BLaER1 (cell line): ENCODE results near the gene UBL3.
A peak's percentile ranks its signal among the peaks of the same experiment; 100 is the strongest.

Experiments
- H3K27ac ChIP-seq: shearing (Covaris generic); formaldehyde crosslinking; 2 replicates; pipeline ENCODE4 v1.8.1; 2022
- H3K27me3 ChIP-seq: shearing (Covaris generic); formaldehyde crosslinking; 2 replicates; pipeline ENCODE4 v1.8.1; 2022
- H3K36me3 ChIP-seq: shearing (Covaris generic); formaldehyde crosslinking; 2 replicates; pipeline ENCODE4 v1.8.1; 2022
- H3K4me1 ChIP-seq: shearing (Covaris generic); formaldehyde crosslinking; 2 replicates; pipeline ENCODE4 v1.8.1; 2022
- H3K4me2 ChIP-seq: shearing (Covaris generic); formaldehyde crosslinking; 2 replicates; pipeline ENCODE4 v1.8.1; 2022
- H3K4me3 ChIP-seq: shearing (Covaris generic); formaldehyde crosslinking; 2 replicates; pipeline ENCODE4 v1.8.1; 2022
- H3K9ac ChIP-seq: shearing (Covaris generic); formaldehyde crosslinking; 2 replicates; pipeline ENCODE4 v1.8.1; 2022
- H3K9me3 ChIP-seq: shearing (Covaris generic); formaldehyde crosslinking; 2 replicates; pipeline ENCODE4 v1.8.1; 2022
- H4K20me1 ChIP-seq: shearing (Covaris generic); formaldehyde crosslinking; 2 replicates; pipeline ENCODE4 v1.8.1; 2022
- Cebpa-rat ChIP-seq: shearing (Covaris generic); IDR thresholded peaks from 2 replicates; pipeline ENCODE4 v1.8.1; 2022

Gene UBL3

GRCh38 chr13:29771247-29771646 is 79.2 kb downstream of the UBL3 start:
- H3K4me3 ChIP-seq, result no peak overlapping the region
- H3K27me3 ChIP-seq, result no peaks in the 10 kb centered on the region
- H3K4me1 ChIP-seq, result no peaks in the 10 kb centered on the region
- H3K36me3 ChIP-seq, result peaks cover 7% of the 10 kb centered on the region; the same call in 1 of the 2 replicates
- no peak overlapping the region for H3K27ac ChIP-seq
- H3K4me2 ChIP-seq, result no peak overlapping the region
- no peaks in the 10 kb centered on the region for H3K9me3 ChIP-seq
- no peak for TF ChIP-seq Cebpa-rat
- H4K20me1 ChIP-seq, result 0 out of 2 replicates have a peak, but pooled peaks cover 4% of the 10 kb centered on the region
- no peak overlapping the region for H3K9ac ChIP-seq

GRCh38 chr13:29767006-29767405 is 83.4 kb downstream of the UBL3 start:
- peaks cover 4% of the 10 kb centered on the region; the same call in 1 of the 2 replicates for H3K36me3 ChIP-seq
- no peaks in the 10 kb centered on the region for H3K9me3 ChIP-seq
- H4K20me1 ChIP-seq, result no peaks in the 10 kb centered on the region
- no peaks in the 10 kb centered on the region for H3K4me1 ChIP-seq
- no peak overlapping the region for H3K4me3 ChIP-seq
- H3K4me2 ChIP-seq, result no peak overlapping the region
- no peak for TF ChIP-seq Cebpa-rat
- no peak overlapping the region for H3K9ac ChIP-seq
- H3K27ac ChIP-seq, result no peak overlapping the region
- H3K27me3 ChIP-seq, result no peaks in the 10 kb centered on the region

DNA sequence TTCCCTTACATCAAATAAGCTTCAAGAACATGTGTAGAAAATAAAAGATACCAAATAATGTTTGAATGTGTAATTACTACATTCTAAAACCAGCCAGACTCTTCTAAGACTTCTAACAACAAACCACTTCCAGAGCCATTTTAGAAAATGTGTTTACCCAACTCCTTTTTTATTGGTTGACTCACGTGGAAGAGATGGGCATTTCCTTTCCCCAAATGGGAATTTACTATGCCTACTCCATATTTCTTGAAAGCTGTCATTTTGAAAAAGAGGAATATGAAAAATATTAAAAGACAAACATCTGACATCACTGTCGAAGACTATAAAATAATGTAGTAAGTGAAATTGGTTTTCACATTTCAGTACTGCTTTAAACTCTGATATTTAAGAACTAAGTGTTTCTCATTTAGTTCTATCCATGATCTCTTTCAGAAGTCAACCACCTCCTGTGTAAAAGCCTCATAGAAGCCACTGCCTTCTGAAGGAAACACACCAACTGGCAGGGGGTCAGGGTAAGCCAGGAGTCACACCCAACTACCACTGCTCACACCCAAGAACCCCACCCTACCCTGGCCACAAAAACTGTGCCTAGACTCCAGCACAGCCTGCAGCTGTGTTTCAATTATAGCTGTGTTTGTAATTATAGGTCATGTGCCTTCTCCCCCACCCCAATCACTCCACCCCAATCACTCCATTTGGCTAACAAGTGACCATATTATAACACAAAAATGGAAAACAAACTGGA is 86.8 kb downstream of the UBL3 start:
- no peak for TF ChIP-seq Cebpa-rat
- peaks cover 4% of the 10 kb centered on the region; the same call in 1 of the 2 replicates for H3K36me3 ChIP-seq

GRCh38 chr13:29761815-29762214 is 88.6 kb downstream of the UBL3 start:
- Histone ChIP-seq H3K36me3 (0 out of 2 replicates have a peak, but pooled peaks cover 4% of the 10 kb centered on the region), H3K27ac (no peak overlapping the region), H3K9me3 (peaks cover 15% of the 10 kb centered on the region), H3K27me3 (no peaks in the 10 kb centered on the region), H3K4me1 (peaks cover 8% of the 10 kb centered on the region), H3K4me2 (no peak overlapping the region), H3K4me3 (no peak overlapping the region), H4K20me1 (no peaks in the 10 kb centered on the region), H3K9ac (no peak overlapping the region)
- no peak for TF ChIP-seq Cebpa-rat

More for the DNA sequence above, 86.8 kb downstream of the UBL3 start:
- Histone ChIP-seq H3K27me3 (no peaks in the 10 kb centered on the region), H3K4me1 (peaks cover 6% of the 10 kb centered on the region), H3K27ac (no peak overlapping the region), H3K9ac (no peak overlapping the region), H3K4me3 (no peak overlapping the region), H3K4me2 (no peak overlapping the region), H4K20me1 (no peaks in the 10 kb centered on the region), H3K9me3 (peaks cover 15% of the 10 kb centered on the region)

DNA sequence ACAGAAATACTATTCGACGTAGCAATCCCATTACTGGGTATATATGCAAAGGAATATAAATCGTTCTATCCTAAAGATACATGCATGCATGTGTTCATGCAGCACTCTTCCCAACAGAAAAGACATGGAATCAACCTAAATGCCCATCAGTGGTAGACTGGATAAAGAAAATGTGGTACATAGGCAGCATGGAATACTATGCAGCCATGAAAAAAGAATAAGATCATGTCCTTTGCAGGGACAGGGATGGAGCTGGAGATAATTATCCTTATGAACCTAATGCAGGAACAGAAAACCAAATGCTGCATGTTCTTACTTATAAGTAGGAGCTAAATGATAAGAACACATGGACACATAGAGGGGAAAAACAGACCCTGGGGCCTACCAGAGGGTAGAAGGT is 89.3 kb downstream of the UBL3 start:
- Histone ChIP-seq H3K36me3 (no peaks in the 10 kb centered on the region), H4K20me1 (no peaks in the 10 kb centered on the region), H3K4me1 (peaks cover 8% of the 10 kb centered on the region), H3K27me3 (no peaks in the 10 kb centered on the region), H3K4me3 (no peak overlapping the region), H3K9me3 (peaks cover 15% of the 10 kb centered on the region), H3K4me2 (no peak overlapping the region), H3K9ac (no peak overlapping the region), H3K27ac (no peak overlapping the region)
- TF ChIP-seq Cebpa-rat, result no peak

GRCh38 chr13:29760544-29760943 is 89.9 kb downstream of the UBL3 start:
- Histone ChIP-seq H3K9me3 (peaks cover 15% of the 10 kb centered on the region), H3K9ac (no peak overlapping the region)

GRCh38 chr13:29758531-29759114 is 91.8 kb downstream of the UBL3 start:
- Histone ChIP-seq H3K9me3 (peaks cover 15% of the 10 kb centered on the region), H3K36me3 (no peaks in the 10 kb centered on the region), H3K27me3 (no peaks in the 10 kb centered on the region), H3K4me2 (peak overlapping the region; percentile 33), H3K9ac (no peak overlapping the region), H3K27ac (no peak overlapping the region), H3K4me1 (peaks cover 8% of the 10 kb centered on the region), H4K20me1 (no peaks in the 10 kb centered on the region), H3K4me3 (no peak overlapping the region)
- TF ChIP-seq Cebpa-rat, result no peak

More at GRCh38 chr13:29760544-29760943, 89.9 kb downstream of the UBL3 start:
- Histone ChIP-seq H3K36me3 (no peaks in the 10 kb centered on the region), H3K4me3 (no peak overlapping the region), H3K4me2 (no peak overlapping the region), H4K20me1 (no peaks in the 10 kb centered on the region), H3K4me1 (peaks cover 8% of the 10 kb centered on the region), H3K27ac (no peak overlapping the region), H3K27me3 (no peaks in the 10 kb centered on the region)
- no peak for TF ChIP-seq Cebpa-rat

DNA sequence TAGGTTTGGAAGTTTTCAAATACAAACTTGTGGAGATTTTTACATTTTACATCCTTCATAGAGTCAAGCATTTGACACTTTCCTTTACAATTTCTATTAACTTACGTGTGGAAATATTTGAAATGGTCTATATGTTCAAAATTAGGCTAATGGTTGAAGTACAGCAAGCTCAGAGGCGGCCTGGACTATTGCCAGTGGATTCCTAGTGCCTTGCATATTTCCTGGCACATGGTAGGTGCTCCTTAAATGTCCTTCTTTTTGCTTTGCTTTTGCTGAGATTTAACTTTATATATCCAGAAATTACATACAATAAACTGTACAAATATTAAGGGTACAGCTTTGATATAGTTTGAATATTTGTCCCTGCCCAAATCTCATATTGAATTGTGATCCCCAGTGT is 93.9 kb downstream of the UBL3 start:
- no peak overlapping the region for H3K27ac ChIP-seq

GRCh38 chr13:29754473-29754806 is 96.0 kb downstream of the UBL3 start:
- no peak for TF ChIP-seq Cebpa-rat
- Histone ChIP-seq H4K20me1 (no peaks in the 10 kb centered on the region), H3K27me3 (no peaks in the 10 kb centered on the region), H3K9me3 (no peaks in the 10 kb centered on the region), H3K36me3 (no peaks in the 10 kb centered on the region), H3K9ac (no peak overlapping the region), H3K4me1 (peaks cover 8% of the 10 kb centered on the region), H3K27ac (no peak overlapping the region), H3K4me2 (no peak overlapping the region), H3K4me3 (no peak overlapping the region)

More for the DNA sequence above, 93.9 kb downstream of the UBL3 start:
- TF ChIP-seq Cebpa-rat, result no peak
- H3K9ac ChIP-seq, result no peak overlapping the region
- no peaks in the 10 kb centered on the region for H3K27me3 ChIP-seq
- no peak overlapping the region for H3K4me2 ChIP-seq
- H4K20me1 ChIP-seq, result no peaks in the 10 kb centered on the region
- no peaks in the 10 kb centered on the region for H3K36me3 ChIP-seq
- peaks cover 8% of the 10 kb centered on the region for H3K4me1 ChIP-seq
- H3K4me3 ChIP-seq, result no peak overlapping the region
- peaks cover 15% of the 10 kb centered on the region for H3K9me3 ChIP-seq
